ENCODE measurements around the gene SLIT3.

GRCh38 chr5:168612123-168612522 lies 688.8 kb downstream of the SLIT3 start:
- TF ChIP-seq CTCF (conservative IDR thresholded peaks at IDR 0.05; ENCODE audit: low read depth in 2 of 2) = no peak
- TF ChIP-seq ZNF114 (CRISPR knock-in tag; IDR thresholded peaks at IDR 0.05) = no peak
- no peak for TF ChIP-seq EZH2 (IDR thresholded peaks at IDR 0.05; ENCODE audit: low read depth, unreplicated experiment)
- no peak for TF ChIP-seq POLR2AphosphoS5 (IDR thresholded peaks at IDR 0.05; ENCODE audit: low read depth)
- no peak for TF ChIP-seq REST (IDR thresholded peaks at IDR 0.05; ENCODE audit: unreplicated experiment)

Data from GM23338 (cell line).